NOMO-1 treated with dmso at 0.1 percent for 144 hours (cell line): ENCODE measurements around the gene CAPN13.

Experiments used
- DNase-seq: peaks from one replicate; lab custom pipeline; 2025; ENCODE audit not compliant: unreplicated experiment; lab: John Stamatoyannopoulos, UW

CAPN13 gene

DNA sequence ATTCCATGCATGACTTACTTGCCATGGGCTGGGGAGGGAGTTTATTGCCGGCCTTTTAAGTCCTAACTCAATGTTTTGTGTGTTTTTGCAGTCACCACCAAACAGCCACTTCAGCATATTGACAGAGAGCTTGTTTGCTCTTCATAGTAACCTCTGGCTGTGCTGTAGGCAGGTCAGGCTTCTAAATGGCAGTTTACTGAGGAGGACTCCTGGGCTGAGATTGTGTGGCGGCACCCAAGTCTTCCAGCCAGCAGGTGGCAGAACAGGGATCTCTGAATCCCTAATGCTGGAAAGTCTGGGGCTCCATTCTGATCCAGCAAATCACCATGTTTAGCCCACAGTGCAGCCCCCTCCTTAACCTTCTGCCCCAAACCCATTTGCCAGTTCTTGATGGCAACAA is 121.2 kb downstream of the CAPN13 start:
- DNase-seq, result no peak

DNA sequence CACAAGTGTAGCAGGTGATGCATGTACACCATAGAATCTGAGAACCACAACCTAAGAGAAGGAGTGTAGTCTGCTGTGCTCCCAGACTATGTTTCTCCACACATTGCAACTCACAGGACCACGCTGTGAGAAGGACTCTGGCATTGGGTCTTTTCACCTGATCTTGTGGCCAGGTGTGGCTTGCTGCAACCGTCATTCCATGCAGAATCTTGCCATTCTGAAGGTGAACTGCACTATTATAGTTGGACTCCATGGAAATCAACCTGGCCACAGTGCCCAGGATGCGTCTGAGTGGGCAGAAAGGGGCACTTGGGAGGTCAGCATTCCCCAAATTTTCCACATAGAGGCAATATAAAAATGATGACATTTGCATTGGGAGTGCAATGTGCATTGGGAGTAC is 122.2 kb downstream of the CAPN13 start:
- DNase-seq, result no peak

DNA sequence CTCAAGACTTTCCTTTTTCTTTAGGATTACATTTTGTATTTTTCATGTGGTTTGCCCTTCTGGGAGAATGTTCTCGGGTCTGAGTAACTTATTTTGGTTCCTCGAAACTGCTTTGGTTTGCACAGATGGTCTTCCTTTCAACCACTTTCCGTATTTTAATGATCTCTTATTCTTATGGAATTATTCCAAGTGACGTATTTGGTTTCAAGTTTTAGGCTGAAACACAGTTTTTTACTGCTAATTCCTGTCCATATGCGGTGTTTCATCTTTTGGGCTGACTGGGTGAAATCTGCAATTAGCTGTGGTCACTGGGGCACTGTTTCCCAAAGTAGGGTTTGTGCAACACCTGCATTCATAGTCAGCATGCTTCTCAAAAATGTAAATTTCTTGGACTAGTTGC is 122.7 kb downstream of the CAPN13 start:
- DNase-seq, result no peak

DNA sequence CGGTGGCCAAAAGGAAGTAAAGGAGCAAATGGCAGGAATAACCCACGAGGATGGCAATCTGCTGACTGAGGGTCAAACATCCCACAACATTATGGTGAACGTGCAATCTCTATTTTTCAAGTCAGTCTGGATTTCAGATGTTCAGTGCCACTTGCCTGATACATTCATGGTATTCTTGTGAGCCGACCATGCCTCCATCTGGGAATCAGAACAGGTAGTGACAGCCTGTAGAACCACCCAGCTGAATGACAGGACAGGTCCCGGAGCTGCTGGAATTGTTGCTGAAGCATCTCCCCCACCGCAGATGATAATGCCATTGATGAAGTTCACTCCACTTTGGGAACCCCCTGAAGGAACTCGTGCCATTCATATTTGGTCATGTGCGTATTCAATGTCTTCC is 123.2 kb downstream of the CAPN13 start:
- no peak for DNase-seq

DNA sequence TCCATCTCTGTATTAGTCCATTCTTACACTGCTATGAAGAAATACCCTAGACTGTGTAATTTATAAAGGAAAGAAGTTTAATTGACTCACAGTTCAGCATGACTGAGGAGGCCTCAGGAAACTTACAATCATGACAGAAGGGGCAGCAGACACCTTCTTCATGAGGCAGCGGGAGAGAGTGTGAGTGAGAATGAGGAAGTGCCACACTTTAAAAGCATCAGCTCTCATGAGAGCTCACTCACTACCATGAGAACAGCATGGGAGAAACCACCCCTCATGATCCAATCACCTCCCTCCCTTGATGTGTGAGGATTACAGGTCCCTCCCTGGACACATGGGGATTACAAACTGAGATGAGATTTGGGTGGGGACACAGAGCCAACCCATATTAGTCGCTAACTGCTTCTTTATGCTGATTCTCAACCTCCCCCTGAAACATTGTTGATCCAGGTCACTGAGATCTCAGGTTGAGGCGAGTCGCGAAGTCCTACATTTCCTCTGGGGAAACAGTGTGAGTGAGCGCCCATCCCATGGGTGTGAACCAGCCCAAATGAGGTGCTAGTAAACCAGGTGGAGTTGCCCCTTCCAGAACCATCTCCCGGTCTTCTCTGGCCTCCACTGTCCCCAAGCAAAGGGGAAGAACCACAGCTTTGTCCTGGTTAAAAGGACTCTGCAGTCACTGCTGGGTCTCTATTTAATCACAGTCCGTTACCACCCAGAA is 123.8 kb downstream of the CAPN13 start:
- no peak for DNase-seq

DNA sequence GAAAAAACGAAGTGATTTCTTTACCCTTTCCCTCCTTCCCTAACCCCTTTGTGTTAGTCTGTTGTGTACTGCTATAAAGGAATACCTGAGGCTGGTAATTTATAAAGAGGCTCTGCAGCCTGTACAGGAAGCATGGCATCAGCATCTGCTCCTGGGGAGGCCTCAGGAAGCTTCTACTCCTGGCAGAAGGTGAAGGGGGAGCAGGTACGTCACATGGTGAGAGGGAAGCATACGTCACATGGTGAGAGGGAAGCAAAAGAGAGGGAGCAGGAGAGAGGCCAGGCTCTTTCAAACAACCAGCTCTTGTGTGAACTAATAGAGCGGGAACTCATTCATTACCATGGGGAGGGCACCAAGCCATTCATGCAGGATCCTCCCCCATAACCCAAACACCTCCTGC is 126.2 kb downstream of the CAPN13 start:
- no peak for DNase-seq

DNA sequence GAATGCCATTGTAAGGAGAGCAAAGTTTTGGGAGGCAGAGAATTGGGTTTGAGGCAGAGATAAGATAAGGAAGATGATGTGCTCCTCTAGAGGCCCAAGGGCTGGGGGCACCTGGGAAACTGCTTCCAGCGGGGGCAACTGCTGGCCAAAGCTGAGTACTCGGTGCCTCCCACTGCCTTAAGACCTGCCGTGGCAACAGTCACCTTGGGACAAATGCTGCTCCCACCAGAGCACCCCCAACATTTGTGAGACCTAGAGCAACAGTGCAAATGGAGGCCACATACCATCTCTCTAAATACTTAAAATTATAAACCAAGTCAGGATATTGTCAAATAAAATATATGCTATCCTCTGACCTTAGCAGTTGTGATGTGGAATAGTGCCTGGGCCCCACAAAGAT is 127.1 kb downstream of the CAPN13 start:
- DNase-seq, result no peak

DNA sequence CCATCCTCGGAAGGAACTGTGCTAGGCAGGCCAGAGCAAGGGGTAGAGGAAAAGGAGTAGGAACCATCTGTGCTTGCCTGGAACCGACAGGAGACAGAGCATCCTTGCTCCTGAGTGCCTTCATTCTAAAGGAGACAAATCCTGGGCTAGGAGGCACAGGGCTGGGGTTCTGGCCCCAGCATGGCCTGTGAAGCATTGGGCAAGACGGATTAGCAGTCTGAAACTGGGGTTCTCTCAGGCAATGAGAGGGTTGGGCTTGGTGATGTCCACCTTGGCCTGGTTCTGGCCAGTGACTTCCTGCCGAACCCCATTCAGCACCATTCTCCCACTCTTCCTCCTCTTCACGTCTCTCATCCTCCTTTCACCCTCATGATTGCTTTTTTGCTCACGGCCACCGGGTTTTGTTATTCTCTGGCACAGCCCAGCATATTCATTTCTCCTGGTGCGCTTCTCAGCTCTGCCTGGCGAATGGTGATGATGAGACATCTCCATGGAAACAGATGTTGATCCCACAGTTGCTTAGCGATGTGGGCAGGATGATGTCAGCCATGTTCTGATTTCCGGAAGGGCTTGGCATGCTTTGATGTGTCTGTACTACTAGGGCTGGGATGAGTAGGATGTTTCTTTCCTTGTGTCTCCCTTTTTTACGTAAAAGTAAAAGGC is 127.7 kb downstream of the CAPN13 start:
- DNase-seq, result no peak

DNA sequence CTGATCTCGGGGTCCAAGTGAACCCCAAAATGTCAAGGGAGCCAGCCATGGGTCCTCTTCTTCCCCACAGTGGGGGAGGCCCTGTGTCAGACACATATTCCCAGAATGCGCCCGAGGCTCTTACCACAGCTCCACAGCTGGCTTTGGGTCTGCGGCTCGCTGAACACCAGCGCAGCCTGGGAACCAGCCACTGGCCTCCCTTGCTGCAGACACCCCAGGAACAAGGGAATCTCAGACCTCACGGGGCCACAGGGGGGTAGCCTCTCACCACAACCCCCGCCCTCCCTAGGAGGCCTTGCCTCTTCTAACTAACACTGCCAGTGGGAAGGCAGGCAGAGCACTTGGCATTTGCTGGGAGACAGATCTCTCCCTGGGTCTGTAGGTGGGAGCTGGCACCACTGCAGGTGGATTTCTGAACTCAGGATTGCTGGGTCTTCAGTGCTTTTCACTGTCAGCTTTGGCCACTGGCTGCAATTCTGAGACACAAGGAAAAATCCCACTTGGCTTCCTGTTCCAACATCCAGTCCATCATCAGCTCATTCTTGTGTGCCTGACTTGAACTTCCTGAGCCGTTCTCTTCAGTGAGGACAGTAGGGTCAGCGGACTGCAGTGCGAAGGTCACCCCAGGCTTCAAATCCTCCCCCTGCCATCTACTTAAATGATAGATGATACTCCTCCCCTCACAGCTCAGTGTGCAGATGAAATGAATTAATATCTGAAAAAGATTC is 128.7 kb downstream of the CAPN13 start:
- no peak for DNase-seq

DNA sequence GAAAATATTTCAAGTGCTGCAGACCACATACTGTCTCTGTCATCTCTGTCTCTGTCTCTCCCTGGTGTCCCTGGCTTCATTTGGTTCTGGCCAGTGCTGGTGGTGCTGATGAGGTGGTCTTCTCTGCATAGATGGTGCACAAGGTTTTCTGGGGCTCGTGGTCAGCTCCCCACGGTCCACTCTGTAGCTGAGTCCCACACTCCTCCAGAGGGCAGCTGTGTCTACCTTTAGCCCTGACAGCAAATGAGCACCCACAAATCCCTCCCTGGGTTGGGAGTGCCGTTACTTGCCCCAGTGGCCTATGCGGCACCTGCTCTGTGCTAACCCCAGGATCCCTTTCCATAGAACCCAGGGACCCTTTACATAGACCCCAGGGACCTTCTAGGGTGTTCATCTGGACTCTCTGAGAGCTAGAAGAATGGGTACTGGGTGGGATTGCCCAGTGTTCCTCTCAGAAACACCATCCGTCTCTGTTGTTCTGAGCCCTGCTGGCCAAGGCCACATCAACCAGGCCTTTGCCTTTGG is 129.3 kb downstream of the CAPN13 start:
- DNase-seq, result no peak

DNA sequence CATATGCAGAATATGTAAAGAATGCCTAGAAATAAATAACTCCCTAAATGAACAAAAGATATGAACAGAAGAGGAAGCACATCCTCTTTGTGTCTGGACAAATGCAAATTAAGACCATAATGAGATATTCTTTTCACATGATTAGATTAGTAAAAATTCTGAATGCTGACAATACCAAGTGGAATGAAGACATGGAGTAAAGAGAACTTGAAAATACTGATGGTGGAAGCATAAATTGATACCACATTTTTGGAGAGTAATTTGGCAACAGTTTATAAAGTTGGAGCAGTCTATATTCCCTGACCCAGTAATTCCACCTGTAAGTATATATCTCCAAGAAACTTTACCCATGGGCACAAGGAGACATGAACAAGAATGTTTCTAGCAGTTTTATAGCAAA is 130.0 kb downstream of the CAPN13 start:
- no peak for DNase-seq

DNA sequence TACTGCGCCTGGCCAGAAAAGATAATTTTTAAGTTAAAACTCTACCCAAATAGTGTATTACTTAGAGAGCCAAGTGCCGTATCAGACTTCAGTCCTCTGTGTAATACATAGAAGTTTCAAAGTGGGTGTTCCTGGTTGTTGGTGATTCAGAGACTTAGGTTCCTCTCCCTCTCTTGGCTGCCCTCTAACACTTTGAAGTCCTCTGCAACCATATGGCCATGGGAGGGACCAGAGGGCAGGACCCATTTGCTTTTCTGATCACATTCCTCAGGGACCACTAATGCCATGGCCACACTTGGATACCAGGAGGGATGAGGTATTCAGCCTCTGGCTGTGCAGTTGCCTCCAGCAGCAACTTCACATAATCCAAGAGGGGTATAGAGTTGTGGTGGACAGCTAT is 131.5 kb downstream of the CAPN13 start:
- DNase-seq, result no peak

DNA sequence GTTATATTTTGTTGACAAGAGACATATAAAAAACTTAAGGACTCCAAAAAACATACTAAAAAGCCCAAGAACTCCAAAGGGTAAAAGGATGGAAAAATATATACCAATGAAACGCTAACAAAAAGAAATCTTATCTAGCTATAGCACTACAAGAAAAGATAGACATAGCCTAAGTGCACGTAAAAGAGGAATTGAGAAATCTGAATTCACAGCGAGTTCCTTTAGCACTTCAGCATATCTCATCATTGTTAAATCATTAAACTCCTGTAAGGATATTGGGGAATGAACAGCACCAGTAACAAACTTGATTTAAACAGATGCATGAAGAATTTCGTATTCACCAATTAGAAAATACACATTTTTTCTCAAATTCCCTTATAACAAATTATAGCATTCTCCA is 134.1 kb downstream of the CAPN13 start:
- no peak for DNase-seq
